ENCODE measurements around the gene GNAO1. TPM values are rescaled to one million over a fixed set of nuclear protein-coding genes. Genes with fewer than 3 reads are reported as not detected.

GNAO1 gene
- total and polyA plus RNA-seq, 2 of the 13 experiments (the other 11 are each of a cell fraction or from before 2014, with no cell fraction given) = not detected

GRCh38 chr16:56356276-56357240 lies 165.3 kb downstream of the GNAO1 start (continued):
- TF ChIP-seq ZNF513 (CRISPR knock-in tag; conservative IDR thresholded peaks at IDR 0.05) = no peak
- TF ChIP-seq ZBTB4 (CRISPR knock-in tag; IDR thresholded peaks at IDR 0.05; ENCODE audit: borderline replicate concordance) = peak; percentile 86
- peak; percentile 81; the same call in 1 of the 2 replicates for TF ChIP-seq ZNF362 (CRISPR knock-in tag; IDR thresholded peaks at IDR 0.05; ENCODE audit: borderline replicate concordance)
- TF ChIP-seq ZNF160 (CRISPR knock-in tag; IDR thresholded peaks at IDR 0.05) = no peak
- TF ChIP-seq, protein P1, sequence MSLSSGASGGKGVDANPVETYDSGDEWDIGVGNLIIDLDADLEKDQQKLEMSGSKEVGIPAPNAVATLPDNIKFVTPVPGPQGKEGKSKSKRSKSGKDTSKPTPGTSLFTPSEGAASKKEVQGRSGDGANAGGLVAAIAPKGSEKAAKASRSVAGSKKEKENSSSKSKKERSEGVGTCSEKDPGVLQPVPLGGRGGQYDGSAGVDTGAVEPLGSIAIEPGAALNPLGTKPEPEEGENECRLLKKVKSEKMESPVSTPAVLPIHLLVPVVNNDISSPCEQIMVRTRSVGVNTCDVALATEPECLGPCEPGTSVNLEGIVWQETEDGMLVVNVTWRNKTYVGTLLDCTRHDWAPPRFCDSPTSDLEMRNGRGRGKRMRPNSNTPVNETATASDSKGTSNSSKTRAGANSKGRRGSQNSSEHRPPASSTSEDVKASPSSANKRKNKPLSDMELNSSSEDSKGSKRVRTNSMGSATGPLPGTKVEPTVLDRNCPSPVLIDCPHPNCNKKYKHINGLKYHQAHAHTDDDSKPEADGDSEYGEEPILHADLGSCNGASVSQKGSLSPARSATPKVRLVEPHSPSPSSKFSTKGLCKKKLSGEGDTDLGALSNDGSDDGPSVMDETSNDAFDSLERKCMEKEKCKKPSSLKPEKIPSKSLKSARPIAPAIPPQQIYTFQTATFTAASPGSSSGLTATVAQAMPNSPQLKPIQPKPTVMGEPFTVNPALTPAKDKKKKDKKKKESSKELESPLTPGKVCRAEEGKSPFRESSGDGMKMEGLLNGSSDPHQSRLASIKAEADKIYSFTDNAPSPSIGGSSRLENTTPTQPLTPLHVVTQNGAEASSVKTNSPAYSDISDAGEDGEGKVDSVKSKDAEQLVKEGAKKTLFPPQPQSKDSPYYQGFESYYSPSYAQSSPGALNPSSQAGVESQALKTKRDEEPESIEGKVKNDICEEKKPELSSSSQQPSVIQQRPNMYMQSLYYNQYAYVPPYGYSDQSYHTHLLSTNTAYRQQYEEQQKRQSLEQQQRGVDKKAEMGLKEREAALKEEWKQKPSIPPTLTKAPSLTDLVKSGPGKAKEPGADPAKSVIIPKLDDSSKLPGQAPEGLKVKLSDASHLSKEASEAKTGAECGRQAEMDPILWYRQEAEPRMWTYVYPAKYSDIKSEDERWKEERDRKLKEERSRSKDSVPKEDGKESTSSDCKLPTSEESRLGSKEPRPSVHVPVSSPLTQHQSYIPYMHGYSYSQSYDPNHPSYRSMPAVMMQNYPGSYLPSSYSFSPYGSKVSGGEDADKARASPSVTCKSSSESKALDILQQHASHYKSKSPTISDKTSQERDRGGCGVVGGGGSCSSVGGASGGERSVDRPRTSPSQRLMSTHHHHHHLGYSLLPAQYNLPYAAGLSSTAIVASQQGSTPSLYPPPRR (CRISPR knock-in tag; IDR thresholded peaks at IDR 0.05; ENCODE audit: borderline replicate concordance) = peak; percentile 42
- peak; percentile 54; the same call in 1 of the 2 replicates for TF ChIP-seq ZNF205 (CRISPR knock-in tag; IDR thresholded peaks at IDR 0.05)
- peak; percentile 18; the same call in 1 of the 2 replicates for TF ChIP-seq MTF2 (CRISPR knock-in tag; IDR thresholded peaks at IDR 0.05; ENCODE audit: borderline replicate concordance)
- no peak for TF ChIP-seq NR2F2 (IDR thresholded peaks at IDR 0.05; ENCODE audit: borderline replicate concordance, low read depth)
- no peak for TF ChIP-seq ZNF256 (CRISPR knock-in tag; conservative IDR thresholded peaks at IDR 0.05)
- peak; percentile 89 for TF ChIP-seq IRF2 (CRISPR knock-in tag; IDR thresholded peaks at IDR 0.05)
- peak; percentile 64; the same call in 1 of the 2 replicates for TF ChIP-seq ZNF263 (CRISPR knock-in tag; IDR thresholded peaks at IDR 0.05)
- TF ChIP-seq CTCF (CRISPR knock-in tag; IDR thresholded peaks at IDR 0.05) = peak; percentile 97
- 0 out of 2 replicates have a peak, but pooled peaks have one; percentile 18 for TF ChIP-seq HMG20B (CRISPR knock-in tag; conservative IDR thresholded peaks at IDR 0.05)
- no peak for TF ChIP-seq MLLT10 (CRISPR knock-in tag; IDR thresholded peaks at IDR 0.05)

Measured in HepG2 (cell line).